ENCODE measurements around the gene KRI1. TPM values are rescaled to one million over a fixed set of nuclear protein-coding genes. Genes with fewer than 3 reads are reported as not detected.

The KRI1 gene
- total and polyA plus RNA-seq, 4 donors = 12.8 to 26.0 (median 19.1) TPM

GRCh38 chr19:10508707-10509106 lies 57.1 kb downstream of the KRI1 start:
- Histone ChIP-seq H3K27ac (ENCODE audit: low read depth in 1 of 2, low read length in 1 of 2) (no peak overlapping the region), H3K4me3 (no peak overlapping the region), H3K36me3 (ENCODE audit: control insufficient read depth in 4 of 4, insufficient read depth in 4 of 4, low read length in 4 of 4) (no peaks in the 10 kb centered on the region), H3K4me1 (ENCODE audit: control insufficient read depth in 5 of 5, insufficient read depth in 5 of 5, low read length in 5 of 5) (peaks cover 0 to 2% (median 0%) of the 10 kb centered on the region in 5 donors), H3K27me3 (ENCODE audit: control insufficient read depth in 3 of 3, insufficient read depth in 3 of 3, low read length in 2 of 3) (peaks cover 2 to 18% (median 17%) of the 10 kb centered on the region in 3 donors), H3K9ac (ENCODE audit: insufficient read depth in 1 of 2, low read length in 2 of 2) (no peak overlapping the region), H3K9me3 (ENCODE audit: control insufficient read depth in 4 of 4, insufficient read depth in 3 of 4, low read length in 3 of 4) (no peaks in the 10 kb centered on the region)
- DNase-seq (no peak), ATAC-seq (ENCODE audit: insufficient read depth, low FRiP score) (no peak)
- 79 to 80% methylated on average over 3 of the region's 3 CpGs for WGBS, 2 donors
- no peak for TF ChIP-seq CTCF (IDR thresholded peaks at IDR 0.05; ENCODE audit: control extremely low read depth, extremely low read depth)

GRCh38 chr19:10508036-10508435 lies 57.8 kb downstream of the KRI1 start:
- DNase-seq (no peak), ATAC-seq (ENCODE audit: insufficient read depth, low FRiP score) (no peak)
- TF ChIP-seq CTCF (IDR thresholded peaks at IDR 0.05; ENCODE audit: control extremely low read depth, extremely low read depth) = no peak
- Histone ChIP-seq H3K9me3 (ENCODE audit: control insufficient read depth in 4 of 4, insufficient read depth in 3 of 4, low read length in 3 of 4) (no peaks in the 10 kb centered on the region), H3K36me3 (ENCODE audit: control insufficient read depth in 4 of 4, insufficient read depth in 4 of 4, low read length in 4 of 4) (no peaks in the 10 kb centered on the region), H3K27ac (ENCODE audit: low read depth in 1 of 2, low read length in 1 of 2) (no peak overlapping the region), H3K27me3 (ENCODE audit: control insufficient read depth in 3 of 3, insufficient read depth in 3 of 3, low read length in 2 of 3) (peaks cover 0 to 12% (median 11%) of the 10 kb centered on the region in 3 donors), H3K9ac (ENCODE audit: insufficient read depth in 1 of 2, low read length in 2 of 2) (no peak overlapping the region), H3K4me1 (ENCODE audit: control insufficient read depth in 5 of 5, insufficient read depth in 5 of 5, low read length in 5 of 5) (peaks cover 0 to 2% (median 0%) of the 10 kb centered on the region in 5 donors), H3K4me3 (no peak overlapping the region)
- 90 to 92% methylated on average over 16 of the region's 16 CpGs for WGBS, 2 donors

GRCh38 chr19:10505583-10506229 lies 60.1 kb downstream of the KRI1 start:
- H3K9me3 ChIP-seq (ENCODE audit: control insufficient read depth in 4 of 4, insufficient read depth in 3 of 4, low read length in 3 of 4) = no peaks in the 10 kb centered on the region
- no peak overlapping the region for H3K27ac ChIP-seq (ENCODE audit: low read depth in 1 of 2, low read length in 1 of 2)
- ATAC-seq (ENCODE audit: insufficient read depth, low FRiP score) (no peak), DNase-seq (peak; percentile 45 to 71 (median 63))
- WGBS, 2 donors = 27 to 29% methylated on average over 17 of the region's 17 CpGs
- peaks cover 0 to 9% (median 0%) of the 10 kb centered on the region in 5 donors for H3K4me1 ChIP-seq (ENCODE audit: control insufficient read depth in 5 of 5, insufficient read depth in 5 of 5, low read length in 5 of 5)
- peak; percentile 74 for TF ChIP-seq CTCF (IDR thresholded peaks at IDR 0.05; ENCODE audit: control extremely low read depth, extremely low read depth)
- no peak overlapping the region for H3K9ac ChIP-seq (ENCODE audit: insufficient read depth in 1 of 2, low read length in 2 of 2)
- peaks cover 0 to 3% (median 0%) of the 10 kb centered on the region in 4 donors for H3K36me3 ChIP-seq (ENCODE audit: control insufficient read depth in 4 of 4, insufficient read depth in 4 of 4, low read length in 4 of 4)
- peaks cover 0 to 4% (median 0%) of the 10 kb centered on the region in 3 donors for H3K27me3 ChIP-seq (ENCODE audit: control insufficient read depth in 3 of 3, insufficient read depth in 3 of 3, low read length in 2 of 3)
- no peak overlapping the region for H3K4me3 ChIP-seq

Small RNAs within 50 kb of the gene (small RNA-seq; reads per million reads assigned to genes)
- gene MIR1238 (ENCODE audit: low replicate concordance) (not detected), gene RNU7-140P (ENCODE audit: low replicate concordance) (not detected)

Other genes with a start within 250 kb of the KRI1 start
- 10 to 100 TPM in 1 of 2 donors, 1 to 10 TPM in 1; 9.6 to 20.9 TPM for gene FDX2, start 250.0 kb downstream of the KRI1 start, total RNA-seq
- 10 to 100 TPM; 21.4 to 38.4 TPM for gene FDX2, start 250.0 kb downstream of the KRI1 start, polyA plus RNA-seq
- gene RAVER1, start 232.5 kb downstream of the KRI1 start, total RNA-seq = 10 to 100 TPM; 21.1 to 46.1 TPM
- 10 to 100 TPM; 10.5 to 17.7 TPM for gene RAVER1, start 232.5 kb downstream of the KRI1 start, polyA plus RNA-seq
- gene ICAM3, start 226.4 kb downstream of the KRI1 start, total RNA-seq = 10 to 100 TPM; 12.1 to 25.5 TPM
- gene ICAM3, start 226.4 kb downstream of the KRI1 start, polyA plus RNA-seq = 10 to 100 TPM in 1 of 2 donors, 1 to 10 TPM in 1; 8.1 to 56.1 TPM
- 100 to 1,000 TPM; 102 to 175 TPM for gene TYK2, start 185.4 kb downstream of the KRI1 start, total RNA-seq
- 100 to 1,000 TPM; 137 to 162 TPM for gene TYK2, start 185.4 kb downstream of the KRI1 start, polyA plus RNA-seq
- 100 to 1,000 TPM; 110 to 156 TPM for gene CDC37, start 162.5 kb downstream of the KRI1 start, total RNA-seq
- gene CDC37, start 162.5 kb downstream of the KRI1 start, polyA plus RNA-seq = 100 to 1,000 TPM; 223 to 294 TPM
- gene PDE4A, start 145.5 kb downstream of the KRI1 start, total RNA-seq = 10 to 100 TPM; 11.9 to 23.6 TPM
- gene PDE4A, start 145.5 kb downstream of the KRI1 start, polyA plus RNA-seq = 10 to 100 TPM; 10.3 to 13.7 TPM
- 10 to 100 TPM; 44.8 to 73.5 TPM for gene KEAP1, start 62.7 kb downstream of the KRI1 start, total RNA-seq
- 10 to 100 TPM; 51.0 to 69.5 TPM for gene KEAP1, start 62.7 kb downstream of the KRI1 start, polyA plus RNA-seq
- gene S1PR5, start 48.6 kb downstream of the KRI1 start, total RNA-seq = 1 to 10 TPM in 1 of 2 donors, under 1 TPM in 1; 0.26 to 1.2 TPM
- gene S1PR5, start 48.6 kb downstream of the KRI1 start, polyA plus RNA-seq = 1 to 10 TPM in 1 of 2 donors, under 1 TPM in 1; 0.55 to 1.4 TPM
- 10 to 100 TPM; 13.4 to 34.0 TPM for gene ATG4D, start 22.1 kb downstream of the KRI1 start, total RNA-seq
- gene ATG4D, start 22.1 kb downstream of the KRI1 start, polyA plus RNA-seq = 10 to 100 TPM; 26.0 to 28.8 TPM
- gene CDKN2D, start 3.0 kb upstream of the KRI1 start, total RNA-seq = 10 to 100 TPM; 12.5 to 14.3 TPM
- 10 to 100 TPM; 13.5 to 74.9 TPM for gene CDKN2D, start 3.0 kb upstream of the KRI1 start, polyA plus RNA-seq
- gene AP1M2, start 21.3 kb upstream of the KRI1 start, total RNA-seq = 10 to 100 TPM; 40.2 to 57.6 TPM
- gene AP1M2, start 21.3 kb upstream of the KRI1 start, polyA plus RNA-seq = 10 to 100 TPM; 31.6 to 70.9 TPM
- gene SLC44A2, start 59.5 kb upstream of the KRI1 start, total RNA-seq = 100 to 1,000 TPM; 115 to 173 TPM
- 100 to 1,000 TPM in 1 of 2 donors, 10 to 100 TPM in 1; 83.6 to 122 TPM for gene SLC44A2, start 59.5 kb upstream of the KRI1 start, polyA plus RNA-seq
- 100 to 1,000 TPM; 146 to 225 TPM for gene ILF3, start 88.3 kb upstream of the KRI1 start, total RNA-seq
- 100 to 1,000 TPM; 105 to 117 TPM for gene ILF3, start 88.3 kb upstream of the KRI1 start, polyA plus RNA-seq
- 10 to 100 TPM; 21.0 to 54.5 TPM for gene QTRT1, start 135.4 kb upstream of the KRI1 start, total RNA-seq
- gene QTRT1, start 135.4 kb upstream of the KRI1 start, polyA plus RNA-seq = 10 to 100 TPM; 46.9 to 70.6 TPM
- gene DNM2, start 152.1 kb upstream of the KRI1 start, total RNA-seq = 100 to 1,000 TPM; 202 to 277 TPM
- 100 to 1,000 TPM; 172 to 206 TPM for gene DNM2, start 152.1 kb upstream of the KRI1 start, polyA plus RNA-seq

Measured in lung (tissue), 13 donors.